GM10248 (cell line): ENCODE measurements around the gene CYGB.

Experiments used
- CTCF ChIA-PET: fragments of 300-600 bp; sonication (Branson Sonifier 250); formaldehyde crosslinking; extraction: SDS; loops from one replicate; lab custom pipeline; 2021; ENCODE audit warnings: antibody characterized with exemption; lab: Yijun Ruan, JAX
- POLR2A ChIA-PET: fragments of 350-650 bp; sonication (Branson Sonifier 250); formaldehyde crosslinking; extraction: SDS; loops from one replicate; lab custom pipeline; 2020; ENCODE audit warnings: antibody characterized with exemption; lab: Yijun Ruan, JAX
- DNase-seq: peaks from one replicate; pipeline ENCODE4 v3.0.0; 2012; ENCODE audit errors: extremely low spot score
- CTCF ChIP-seq: IDR thresholded peaks from 2 replicates; pipeline ENCODE4 v1.5.1; 2012; ENCODE audit warnings: mild to moderate bottlenecking, low read depth; ENCODE audit errors: extremely low read depth, missing control alignments, control extremely low read depth

Gene CYGB

GRCh38 chr17:76547642-76548202 is 10.2 kb upstream of the CYGB start:
- POLR2A ChIA-PET, result no interaction called here
- CTCF ChIA-PET, result interaction anchor here (1.0 to 4.8 kb wide), 11 partner anchors 10 to 89 kb away, joined by 3 to 53 read pairs (median 4); no protein-coding TSS in a partner anchor
- TF ChIP-seq CTCF, result no peak

GRCh38 chr17:76547183-76547641 is 9.7 kb upstream of the CYGB start:
- TF ChIP-seq CTCF, result peak; percentile 55
- ChIA-PET POLR2A (no interaction called here), CTCF (interaction anchor here (0.9 to 4.8 kb wide), 16 partner anchors 10 to 240 kb away, joined by 3 to 53 read pairs (median 4); partner anchors contain the start of gene ST6GALNAC2)
- peak; percentile 72 for DNase-seq

More at GRCh38 chr17:76547642-76548202, 10.2 kb upstream of the CYGB start:
- no peak for DNase-seq

- ChIA-PET POLR2A (no interaction called here), CTCF (interaction anchor here (0.7 to 4.8 kb wide), 20 partner anchors 11 to 240 kb away, joined by 3 to 53 read pairs (median 4); partner anchors contain the start of gene ST6GALNAC2)
- DNase-seq, result no peak
- TF ChIP-seq CTCF, result no peak
These were observed 9.2 kb upstream of the CYGB start for GRCh38 chr17:76546556-76547182.

GRCh38 chr17:76545918-76546555 is 8.5 kb upstream of the CYGB start:
- ChIA-PET POLR2A (no interaction called here), CTCF (interaction anchor here (0.7 to 4.8 kb wide), 19 partner anchors 10 to 239 kb away, joined by 3 to 53 read pairs (median 4); partner anchors contain the start of gene ST6GALNAC2)
- TF ChIP-seq CTCF, result no peak
- no peak for DNase-seq

GRCh38 chr17:76544546-76545365 is 7.2 kb upstream of the CYGB start:
- CTCF ChIA-PET, result interaction anchor here (1.1 to 4.8 kb wide), 10 partner anchors 9 to 137 kb away, joined by 3 to 53 read pairs (median 4); no protein-coding TSS in a partner anchor
- no peak for TF ChIP-seq CTCF

More at GRCh38 chr17:76544546-76545365, 7.2 kb upstream of the CYGB start:
- no peak for DNase-seq
- POLR2A ChIA-PET, result no interaction called here
